ENCODE results near the gene REXO1.

Gene REXO1

GRCh38 chr19:1857648-1858326 lies 9.5 kb upstream of the REXO1 start:
- no peak for ATAC-seq (ENCODE audit: insufficient read depth, low read depth)
- H3K27ac ChIP-seq (ENCODE audit: low read length): no peak overlapping the region
- no peak overlapping the region for H3K4me3 ChIP-seq (ENCODE audit: low read depth in 1 of 2, low read length in 2 of 2)

DNA sequence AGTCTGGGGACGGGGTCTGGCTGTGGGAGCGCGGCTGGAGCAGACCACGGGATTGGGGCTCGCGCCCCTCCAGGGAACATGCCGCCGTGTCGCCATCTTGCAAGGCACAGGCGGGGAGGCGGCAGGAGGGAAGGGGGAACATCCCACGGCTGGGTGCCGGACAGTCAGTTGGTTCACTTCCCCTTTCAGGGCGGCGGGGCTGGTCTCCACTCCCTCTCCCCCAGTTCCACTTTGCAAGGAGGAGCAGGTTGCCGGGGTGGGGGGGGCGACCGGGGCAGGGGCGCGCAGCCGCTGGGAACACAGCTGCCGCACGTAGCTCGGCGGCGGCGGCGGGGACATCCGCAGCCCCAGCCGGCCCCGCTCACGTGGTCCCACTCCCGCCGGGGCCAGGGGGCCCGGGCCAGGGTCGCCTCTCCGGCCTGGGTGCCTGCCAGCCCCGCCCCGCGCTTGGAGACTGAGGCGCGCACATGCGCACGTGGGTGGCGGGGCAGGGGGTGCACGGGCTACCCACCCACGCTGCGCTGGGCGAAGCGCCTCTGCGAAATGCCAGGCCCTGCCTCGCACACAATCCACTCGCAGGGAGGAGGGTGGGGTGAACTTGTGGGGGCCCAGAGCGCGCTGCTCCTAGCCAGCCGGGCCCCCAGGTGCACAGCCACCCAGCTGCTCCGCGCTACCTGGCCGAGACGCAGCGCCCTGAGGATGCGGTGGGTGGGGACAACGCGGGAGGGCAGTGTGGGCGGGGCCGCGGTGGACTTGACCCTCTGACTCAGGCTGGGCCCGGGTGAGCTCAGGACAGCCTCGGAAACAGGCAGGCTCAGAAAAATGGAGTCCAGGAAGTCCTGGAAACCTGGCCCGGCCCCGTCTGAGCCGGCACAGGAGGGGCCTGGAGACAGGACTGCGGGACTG lies 8.7 kb upstream of the REXO1 start:
- Histone ChIP-seq H3K27ac (ENCODE audit: low read length) (no peak overlapping the region), H3K9me3 (ENCODE audit: insufficient read depth, low read length, severe bottlenecking) (no peaks in the 10 kb centered on the region), H3K27me3 (ENCODE audit: insufficient read depth, low read length, poor library complexity) (no peaks in the 10 kb centered on the region), H2AFZ (ENCODE audit: low read depth, low read length) (no peak overlapping the region), H3K36me3 (ENCODE audit: insufficient read depth, low read length) (peaks cover 8% of the 10 kb centered on the region), H3K4me2 (ENCODE audit: insufficient read depth, low read length) (no peak overlapping the region), H3K4me1 (ENCODE audit: insufficient read depth, low read length) (peaks cover 40% of the 10 kb centered on the region), H4K20me1 (ENCODE audit: insufficient read depth, low read length) (peaks cover 94% of the 10 kb centered on the region), H3K79me2 (ENCODE audit: insufficient read depth, low read length) (peaks cover 91% of the 10 kb centered on the region), H3K4me3 (ENCODE audit: low read depth in 1 of 2, low read length in 2 of 2) (no peak overlapping the region), H3K9ac (ENCODE audit: low read depth, low read length) (no peak overlapping the region)
- ATAC-seq (ENCODE audit: insufficient read depth, low read depth): no peak
- no peak for DNase-seq
- TF ChIP-seq CTCF (IDR thresholded peaks at IDR 0.05; ENCODE audit: borderline replicate concordance, extremely low read depth, low read length, poor library complexity, severe bottlenecking) (no peak), EZH2 (IDR thresholded peaks at IDR 0.05; ENCODE audit: borderline replicate concordance, low read depth, low read length, severe bottlenecking) (no peak)

More at GRCh38 chr19:1857648-1858326, 9.5 kb upstream of the REXO1 start:
- no peaks in the 10 kb centered on the region for H3K9me3 ChIP-seq (ENCODE audit: insufficient read depth, low read length, severe bottlenecking)
- H2AFZ ChIP-seq (ENCODE audit: low read depth, low read length): no peak overlapping the region
- TF ChIP-seq EZH2 (IDR thresholded peaks at IDR 0.05; ENCODE audit: borderline replicate concordance, low read depth, low read length, severe bottlenecking) (no peak), CTCF (IDR thresholded peaks at IDR 0.05; ENCODE audit: borderline replicate concordance, extremely low read depth, low read length, poor library complexity, severe bottlenecking) (no peak)
- no peak overlapping the region for H3K9ac ChIP-seq (ENCODE audit: low read depth, low read length)
- H3K4me1 ChIP-seq (ENCODE audit: insufficient read depth, low read length): peaks cover 39% of the 10 kb centered on the region
- peaks cover 93% of the 10 kb centered on the region for H3K79me2 ChIP-seq (ENCODE audit: insufficient read depth, low read length)
- no peak for DNase-seq
- H3K4me2 ChIP-seq (ENCODE audit: insufficient read depth, low read length): no peak overlapping the region
- no peaks in the 10 kb centered on the region for H3K27me3 ChIP-seq (ENCODE audit: insufficient read depth, low read length, poor library complexity)
- peaks cover 93% of the 10 kb centered on the region for H4K20me1 ChIP-seq (ENCODE audit: insufficient read depth, low read length)
- H3K36me3 ChIP-seq (ENCODE audit: insufficient read depth, low read length): peaks cover 8% of the 10 kb centered on the region

- H3K27ac ChIP-seq (ENCODE audit: low read length): no peak overlapping the region
- no peak overlapping the region for H3K9ac ChIP-seq (ENCODE audit: low read depth, low read length)
- H3K36me3 ChIP-seq (ENCODE audit: insufficient read depth, low read length): peaks cover 8% of the 10 kb centered on the region
- H3K79me2 ChIP-seq (ENCODE audit: insufficient read depth, low read length): peaks cover 85% of the 10 kb centered on the region
- no peak overlapping the region; the same call in 1 of the 2 replicates for H3K4me2 ChIP-seq (ENCODE audit: insufficient read depth, low read length)
- TF ChIP-seq EZH2 (IDR thresholded peaks at IDR 0.05; ENCODE audit: borderline replicate concordance, low read depth, low read length, severe bottlenecking): no peak
- no peak for TF ChIP-seq CTCF (IDR thresholded peaks at IDR 0.05; ENCODE audit: borderline replicate concordance, extremely low read depth, low read length, poor library complexity, severe bottlenecking)
- ATAC-seq (ENCODE audit: insufficient read depth, low read depth) (no peak), DNase-seq (no peak)
- H2AFZ ChIP-seq (ENCODE audit: low read depth, low read length): no peak overlapping the region
- H3K4me1 ChIP-seq (ENCODE audit: insufficient read depth, low read length): peaks cover 39% of the 10 kb centered on the region
- peaks cover 91% of the 10 kb centered on the region for H4K20me1 ChIP-seq (ENCODE audit: insufficient read depth, low read length)
- no peak overlapping the region for H3K4me3 ChIP-seq (ENCODE audit: low read depth in 1 of 2, low read length in 2 of 2)
- no peaks in the 10 kb centered on the region for H3K9me3 ChIP-seq (ENCODE audit: insufficient read depth, low read length, severe bottlenecking)
- no peaks in the 10 kb centered on the region for H3K27me3 ChIP-seq (ENCODE audit: insufficient read depth, low read length, poor library complexity)
Observed at GRCh38 chr19:1856345-1856697, 8.0 kb upstream of the REXO1 start.
